ENCODE results near the gene REXO1. TPM values are rescaled to one million over a fixed set of nuclear protein-coding genes. Genes with fewer than 3 reads are reported as not detected.
A peak's percentile ranks its signal among the peaks of the same experiment; 100 is the strongest.

Gene REXO1
- polyA plus RNA-seq, 3 donors: 2.8 to 60.8 (median 3.0) TPM

DNA sequence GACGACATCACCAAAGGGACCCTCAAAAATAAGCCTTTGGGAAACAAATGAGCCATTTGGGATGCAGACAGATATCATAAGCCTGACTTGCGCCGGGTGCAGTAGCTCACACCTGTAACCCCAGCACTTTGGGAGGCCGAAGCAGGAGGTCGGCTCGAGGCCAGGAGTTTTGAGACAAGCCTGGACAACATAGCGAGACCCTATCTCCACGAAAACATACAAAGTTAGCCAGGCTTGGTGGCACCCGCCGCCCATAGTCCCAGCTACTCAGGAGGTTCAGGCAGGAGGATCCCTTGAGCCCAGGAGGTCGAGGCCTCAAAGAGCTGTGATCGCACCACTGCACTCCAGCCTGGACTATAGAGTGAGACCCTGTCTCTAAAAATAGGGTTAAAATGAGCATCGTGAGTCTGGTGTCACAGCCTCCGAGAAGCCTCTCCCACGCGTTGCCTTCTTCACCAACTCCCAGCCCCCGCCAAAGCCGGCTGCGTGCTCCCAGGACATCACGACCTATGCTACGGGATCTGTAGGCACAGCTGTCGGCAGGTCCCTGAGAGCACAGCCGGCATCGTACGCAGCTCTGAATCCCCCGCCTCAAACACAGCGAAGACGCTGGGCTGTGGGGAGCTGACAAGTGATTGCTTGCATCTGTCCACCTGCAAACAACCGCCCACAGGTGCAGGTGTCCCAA, 1.6 kb downstream of the REXO1 start:
- H3K4me2 ChIP-seq (replicated peaks; ENCODE audit: extremely low read depth, low read length, poor library complexity, severe bottlenecking): peak overlapping the region; percentile 97
- peak overlapping the region in 4 of 7 donors; percentile 57 to 96 (median 94) for H3K27ac Mint-ChIP-seq
- intact Hi-C loops (cut with micrococcal nuclease): no loop called here
- H2AFZ ChIP-seq (ENCODE audit: insufficient read depth, low read depth, low read length, poor library complexity, severe bottlenecking): no peak overlapping the region
- peaks cover 41% of the 10 kb centered on the region for H3K4me1 Mint-ChIP-seq
- 94% methylated on average over 29 of the region's 29 CpGs for WGBS (ENCODE audit: insufficient coverage)
- peaks cover 73% of the 10 kb centered on the region for H3K79me2 ChIP-seq (ENCODE audit: insufficient read depth, low read length)
- no peak for TF ChIP-seq CTCF (IDR thresholded peaks at IDR 0.05)
- H3K27ac ChIP-seq (ENCODE audit: low read depth in 1 of 2, low read length in 2 of 2): peak overlapping the region in 1 of 2 donors; percentile 95
- H3K27me3 ChIP-seq (ENCODE audit: control insufficient read depth in 2 of 2, insufficient read depth in 2 of 2, low read length in 2 of 2): no peaks in the 10 kb centered on the region
- peaks cover 11 to 30% of the 10 kb centered on the region in 2 donors for H3K36me3 ChIP-seq (replicated peaks in 1 of 2; ENCODE audit: control insufficient read depth in 1 of 2, insufficient read depth in 2 of 2, low read length in 2 of 2)
- H4K20me1 ChIP-seq (ENCODE audit: insufficient read depth, low read length): peaks cover 84% of the 10 kb centered on the region
- no peak overlapping the region for H3K9ac ChIP-seq (ENCODE audit: insufficient read depth, low read length, poor library complexity, severe bottlenecking)
- H3K4me1 ChIP-seq (ENCODE audit: control insufficient read depth in 1 of 2, insufficient read depth in 2 of 2, low read length in 2 of 2): peaks cover 18 to 34% of the 10 kb centered on the region in 2 donors
- DNase-seq: no peak
- H3K9me3 Mint-ChIP-seq: no peaks in the 10 kb centered on the region
- H3K4me3 Mint-ChIP-seq: peak overlapping the region in 1 of 2 donors; percentile 91
- H3K4me3 ChIP-seq (replicated peaks in 1 of 3; ENCODE audit: low read depth in 2 of 3, low read length in 3 of 3): peak overlapping the region in 1 of 3 experiments; percentile 96
- H3K9me3 ChIP-seq (replicated peaks in 1 of 2; ENCODE audit: control insufficient read depth in 1 of 2, insufficient read depth in 1 of 2, low read length in 2 of 2): no peaks in the 10 kb centered on the region
- peaks cover 11 to 48% of the 10 kb centered on the region in 2 donors for H3K36me3 Mint-ChIP-seq
- H3K27me3 Mint-ChIP-seq (ENCODE audit: low read depth in 3 of 3): peaks cover 1 to 2% (median 2%) of the 10 kb centered on the region in 3 donors

GRCh38 chr19:1845642-1846041, 2.6 kb downstream of the REXO1 start:
- Histone ChIP-seq H3K4me3 (replicated peaks in 1 of 3; ENCODE audit: low read depth in 2 of 3, low read length in 3 of 3) (no peak overlapping the region), H3K27ac (ENCODE audit: low read depth in 1 of 2, low read length in 2 of 2) (peak overlapping the region in 1 of 2 donors; percentile 18), H3K4me2 (replicated peaks; ENCODE audit: extremely low read depth, low read length, poor library complexity, severe bottlenecking) (no peak overlapping the region), H3K9ac (ENCODE audit: insufficient read depth, low read length, poor library complexity, severe bottlenecking) (no peak overlapping the region), H2AFZ (ENCODE audit: insufficient read depth, low read depth, low read length, poor library complexity, severe bottlenecking) (no peak overlapping the region), H3K36me3 (replicated peaks in 1 of 2; ENCODE audit: control insufficient read depth in 1 of 2, insufficient read depth in 2 of 2, low read length in 2 of 2) (peaks cover 11 to 30% of the 10 kb centered on the region in 2 donors), H3K79me2 (ENCODE audit: insufficient read depth, low read length) (peaks cover 76% of the 10 kb centered on the region), H3K27me3 (ENCODE audit: control insufficient read depth in 2 of 2, insufficient read depth in 2 of 2, low read length in 2 of 2) (no peaks in the 10 kb centered on the region), H4K20me1 (ENCODE audit: insufficient read depth, low read length) (peaks cover 84% of the 10 kb centered on the region), H3K4me1 (ENCODE audit: control insufficient read depth in 1 of 2, insufficient read depth in 2 of 2, low read length in 2 of 2) (peaks cover 20 to 36% of the 10 kb centered on the region in 2 donors), H3K9me3 (replicated peaks in 1 of 2; ENCODE audit: control insufficient read depth in 1 of 2, insufficient read depth in 1 of 2, low read length in 2 of 2) (no peaks in the 10 kb centered on the region)
- no peaks in the 10 kb centered on the region for H3K9me3 Mint-ChIP-seq
- DNase-seq: no peak
- peaks cover 9 to 48% of the 10 kb centered on the region in 2 donors for H3K36me3 Mint-ChIP-seq
- H3K27me3 Mint-ChIP-seq (ENCODE audit: low read depth in 3 of 3): peaks cover 0 to 1% (median 0%) of the 10 kb centered on the region in 3 donors
- intact Hi-C loops (cut with micrococcal nuclease): no loop called here
- peaks cover 42% of the 10 kb centered on the region for H3K4me1 Mint-ChIP-seq
- peak overlapping the region in 1 of 7 donors; percentile 70 for H3K27ac Mint-ChIP-seq
- 100% methylated on average over 6 of the region's 11 CpGs for WGBS (ENCODE audit: insufficient coverage)
- H3K4me3 Mint-ChIP-seq: no peak overlapping the region
- no peak for TF ChIP-seq CTCF (IDR thresholded peaks at IDR 0.05)

Data from CD14-positive monocyte (primary cell).